T1000 (cell line): Measurements from ENCODE around the gene WNT3.
"Not testable (repeated sequence)": the region's sequence is repeated elsewhere in the genome, so short reads cannot be mapped to it uniquely, and the experiment has no call there.

Experiments
- DNase-seq: peaks from one replicate; lab custom pipeline; 2025; ENCODE audit warnings: mixed read lengths; lab: John Stamatoyannopoulos, UW

The WNT3 gene

DNA sequence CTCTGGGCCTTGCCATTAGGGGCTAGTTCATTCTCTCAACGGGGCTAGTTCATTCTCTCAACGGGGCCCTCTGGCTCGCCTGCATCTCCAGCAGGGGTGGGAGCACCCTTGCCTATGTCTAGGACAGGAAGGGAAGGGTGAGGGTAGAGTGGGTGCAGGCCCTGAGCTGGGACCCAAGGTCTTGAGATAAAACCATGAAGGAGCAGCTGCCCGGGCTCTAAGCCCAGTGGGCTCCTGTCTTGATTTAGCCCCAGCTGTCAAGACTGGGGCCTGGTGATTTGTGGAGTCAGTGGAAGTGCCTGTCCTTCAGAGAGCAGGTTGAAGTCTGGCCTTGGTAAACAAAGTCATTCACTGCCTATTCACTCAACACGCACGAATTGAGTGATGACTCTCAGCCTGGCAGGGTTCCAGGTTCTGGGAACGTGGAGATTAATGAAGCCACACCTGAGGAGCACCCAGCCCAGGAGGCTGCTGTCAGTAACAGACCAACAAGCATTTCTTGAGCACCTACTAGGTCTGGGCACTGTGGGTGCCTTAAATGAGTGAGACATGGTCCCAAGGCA is 35.4 kb downstream of the WNT3 start:
- no peak for DNase-seq

DNA sequence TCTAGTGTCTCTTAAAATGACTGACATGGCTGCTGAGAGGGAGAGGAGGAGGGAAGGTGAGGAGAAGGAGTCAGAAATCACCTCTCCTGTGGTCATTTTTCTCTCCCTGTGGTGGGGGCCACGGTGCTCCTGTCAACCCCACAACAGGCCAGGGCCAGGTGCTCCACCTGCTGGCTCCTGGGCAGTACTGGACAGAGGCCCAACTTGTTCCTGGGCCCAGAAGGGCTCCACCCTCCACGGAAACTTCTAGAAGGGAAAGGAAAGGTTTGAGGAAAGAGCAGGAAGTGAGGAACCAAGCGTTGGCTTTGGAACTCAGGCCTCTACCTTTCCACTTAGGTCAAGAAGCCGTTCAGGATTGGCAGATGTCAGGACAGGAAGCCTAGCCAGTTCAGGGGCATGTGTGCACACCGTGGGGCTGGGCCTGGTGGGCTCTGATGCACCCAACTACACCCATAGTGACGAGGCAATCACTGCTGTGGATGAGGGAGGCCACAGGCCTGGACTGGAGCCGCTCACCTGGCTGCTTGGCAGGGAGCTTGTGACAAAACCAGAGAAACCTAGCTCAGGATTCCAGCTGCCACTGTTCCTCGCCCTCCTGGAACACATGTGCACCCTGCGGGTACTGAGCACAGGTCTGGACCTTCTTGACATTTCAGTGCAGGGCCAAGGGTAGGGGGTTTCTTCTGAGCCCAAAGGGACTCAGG is 36.1 kb downstream of the WNT3 start:
- DNase-seq, result no peak

DNA sequence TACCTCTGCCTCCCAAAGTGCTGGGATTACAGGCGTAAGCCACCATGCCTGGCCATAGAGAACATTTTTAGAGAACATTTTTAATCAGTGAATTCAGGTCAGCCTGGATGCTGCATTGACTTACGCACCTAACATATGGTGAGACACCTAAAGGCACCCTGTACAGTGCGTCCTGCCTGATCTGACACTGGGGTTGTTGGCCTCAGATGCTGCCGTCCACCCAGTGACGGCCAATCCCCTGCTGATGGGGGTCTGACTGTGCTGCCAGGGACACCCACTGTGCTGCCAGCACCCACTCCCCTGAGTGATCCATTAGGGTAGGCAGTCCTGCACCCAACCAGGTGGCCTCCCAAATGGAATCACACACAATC is 38.5 kb downstream of the WNT3 start:
- no peak for DNase-seq

DNA sequence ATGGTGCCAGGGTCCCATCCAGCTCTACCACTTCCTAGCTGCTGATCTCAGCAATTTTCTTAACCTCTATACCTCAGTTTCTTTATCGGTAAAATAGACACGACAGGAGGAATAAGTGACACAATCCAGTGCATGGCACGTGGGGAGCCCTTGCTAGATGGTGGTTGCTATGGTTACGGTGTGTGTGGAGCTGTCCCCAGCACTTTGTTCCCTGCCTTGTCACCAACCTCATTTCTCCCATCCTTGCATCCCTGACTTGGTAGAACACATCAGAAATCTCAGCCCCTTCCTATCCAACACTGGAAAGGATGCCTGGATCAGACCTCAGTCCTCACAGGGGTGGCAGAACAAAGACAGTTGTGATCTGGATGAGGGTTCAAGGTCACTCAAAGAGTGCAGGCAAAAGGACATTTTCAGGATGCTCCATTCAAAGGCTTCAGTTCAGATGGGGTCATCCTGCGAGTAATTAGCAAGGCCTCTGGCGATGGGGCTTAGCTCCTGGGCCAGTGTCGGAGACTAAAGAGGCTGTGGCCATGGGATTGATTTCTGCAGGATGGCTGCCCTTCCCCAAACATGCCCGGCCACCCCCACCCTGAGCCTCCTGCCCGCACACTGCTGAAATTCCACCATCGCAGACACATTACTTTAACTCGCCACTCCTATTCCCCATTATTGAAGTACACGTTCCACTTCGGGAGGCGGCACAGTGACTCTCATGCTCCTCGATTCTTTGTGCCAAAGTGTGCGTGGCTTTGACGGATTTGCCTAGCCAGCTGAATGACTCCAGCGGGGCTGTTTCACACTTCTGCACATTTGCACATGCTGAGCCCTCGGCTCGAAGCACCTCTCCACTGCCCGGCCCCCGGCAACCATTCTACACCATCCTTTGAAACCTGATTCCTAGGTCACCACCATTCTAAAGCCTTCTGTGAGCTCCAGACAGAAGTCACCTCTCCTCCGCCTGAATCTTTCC is 40.3 kb downstream of the WNT3 start:
- DNase-seq, result no peak

DNA sequence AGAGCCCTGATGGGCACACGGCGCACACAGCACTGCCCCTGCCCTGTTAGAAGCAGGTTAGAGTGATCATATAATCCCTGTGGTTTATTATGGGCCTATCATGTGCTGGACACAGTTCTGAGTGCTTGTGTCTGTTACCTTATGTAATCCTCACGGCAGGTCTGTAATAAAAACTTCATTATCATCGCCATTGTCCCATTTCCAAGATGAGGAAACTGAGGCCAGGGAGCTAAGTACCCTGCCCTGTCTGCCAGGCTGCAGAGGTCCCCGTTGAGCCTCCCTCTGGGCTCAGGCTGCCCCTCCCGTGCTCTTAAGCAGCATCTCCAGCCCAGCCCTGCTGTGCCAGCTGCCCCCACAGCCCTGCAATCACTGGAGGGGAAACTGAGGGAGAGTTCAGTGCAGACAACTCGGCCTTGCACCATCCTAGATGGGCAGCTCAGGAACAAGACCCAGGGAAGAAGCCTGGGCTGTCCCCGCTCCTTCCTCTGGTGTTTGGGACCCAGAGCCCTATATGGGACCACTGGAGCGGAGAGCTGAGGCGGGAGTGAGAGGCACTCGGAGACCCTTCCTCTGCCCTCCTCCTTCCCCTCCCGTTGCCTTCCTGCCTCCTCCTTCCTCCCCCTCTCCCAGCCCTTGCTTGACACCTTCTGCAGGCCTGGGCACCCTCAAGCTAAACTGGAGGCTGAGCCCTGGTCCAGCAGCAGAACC is 42.0 kb downstream of the WNT3 start:
- no peak for DNase-seq

DNA sequence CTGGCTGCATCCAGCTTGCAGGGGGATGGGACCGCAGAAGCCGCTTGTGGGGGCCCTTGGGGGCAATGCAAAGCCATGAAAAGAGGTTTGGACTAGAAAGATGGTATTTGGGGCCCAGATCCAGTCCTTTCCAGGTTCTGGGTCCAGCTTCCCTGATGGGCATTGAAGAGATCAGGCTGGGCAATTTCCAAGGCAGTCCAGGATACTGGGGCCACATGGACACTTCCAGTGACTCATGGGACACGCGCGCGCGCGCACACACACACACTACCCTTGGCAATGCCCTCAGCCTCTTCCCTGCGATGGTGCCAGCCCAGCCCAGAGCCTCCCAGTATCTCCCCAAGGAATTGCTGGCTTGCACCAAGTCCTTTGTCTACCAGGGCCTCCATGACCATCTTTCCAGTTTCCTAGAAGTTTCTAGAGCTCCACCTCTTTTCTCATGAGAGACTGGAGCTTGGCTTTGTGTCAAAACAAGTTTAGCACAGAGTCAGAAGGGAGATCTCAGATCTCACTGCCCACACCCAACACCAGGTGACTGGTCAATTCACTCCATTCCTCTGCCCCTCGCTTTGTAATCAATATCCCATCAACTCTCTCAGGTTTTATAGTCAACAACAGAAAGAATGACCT is 44.3 kb downstream of the WNT3 start:
- DNase-seq, result no peak

DNA sequence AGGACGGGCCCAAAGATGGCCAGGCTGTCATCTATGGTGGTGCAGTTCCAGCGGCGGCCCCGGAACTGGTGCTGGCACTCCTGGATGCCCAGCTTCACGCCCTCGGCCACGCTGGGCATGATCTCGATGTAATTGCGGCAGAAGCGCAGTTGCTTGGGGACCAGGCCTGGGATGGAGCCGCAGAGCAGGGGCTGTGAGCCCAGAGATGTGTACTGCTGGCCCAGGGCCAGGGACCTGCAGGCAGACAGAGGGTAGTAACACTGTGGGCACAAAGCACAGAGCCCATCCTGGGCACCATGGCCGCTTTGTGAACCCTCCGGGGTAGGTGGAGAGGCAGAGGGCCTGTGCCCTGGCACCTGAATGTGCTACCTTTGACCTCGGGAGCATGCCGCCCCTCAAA is 44.8 kb downstream of the WNT3 start:
- DNase-seq, result no peak

DNA sequence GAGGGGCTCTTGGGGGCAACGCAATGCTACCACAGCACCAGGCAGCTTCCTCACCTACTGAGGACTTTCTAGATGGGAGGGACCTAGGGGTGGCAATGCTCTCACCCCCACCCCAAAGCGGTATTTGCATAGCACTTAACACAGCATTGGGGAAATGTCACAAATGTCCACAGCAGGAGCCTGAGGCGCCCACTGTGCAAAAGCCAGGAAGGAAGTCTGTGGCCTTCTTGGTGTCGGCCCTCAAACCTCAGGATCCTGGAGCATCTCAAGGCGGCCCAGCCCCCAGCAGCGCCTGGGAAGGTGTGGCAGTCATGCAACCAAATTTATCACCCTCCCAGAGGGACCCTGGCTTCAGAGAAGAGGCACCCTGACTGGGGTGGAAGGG is 45.3 kb downstream of the WNT3 start:
- DNase-seq, result no peak

DNA sequence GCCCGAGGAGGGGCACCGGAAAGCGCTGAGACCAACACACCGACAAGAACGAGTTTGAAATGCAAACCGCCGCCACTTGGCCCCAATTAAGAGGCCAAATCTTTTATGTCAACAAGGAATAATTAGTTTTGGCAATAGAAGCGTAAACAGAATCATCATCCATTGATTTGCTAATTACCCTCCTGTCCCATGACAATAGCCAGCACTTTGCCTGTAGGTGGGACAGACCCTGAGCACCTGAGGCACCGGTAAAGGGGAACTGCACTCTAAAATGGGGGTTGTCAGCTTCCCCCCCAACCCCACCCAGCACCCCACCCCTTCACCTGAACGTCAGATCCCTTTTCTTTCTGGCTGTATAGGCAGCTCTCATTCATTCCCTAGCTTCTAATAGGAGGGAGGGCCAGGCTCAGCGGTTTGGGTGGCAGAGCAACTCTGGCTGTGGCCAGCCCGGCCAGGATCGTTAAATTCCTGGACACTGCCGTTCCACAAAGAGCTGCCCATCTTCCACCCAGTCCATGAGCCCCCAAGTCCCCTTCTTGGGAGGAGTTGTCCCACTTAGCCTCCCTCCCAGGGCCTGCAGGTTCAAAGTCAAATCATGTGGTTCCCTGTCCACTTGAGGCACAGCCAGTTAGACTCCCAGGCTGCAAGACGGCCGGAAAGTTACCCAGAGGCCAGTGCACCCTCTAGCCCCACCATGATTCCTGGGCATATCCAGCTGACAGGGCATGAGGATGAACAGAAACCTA is 45.8 kb downstream of the WNT3 start:
- no peak for DNase-seq

DNA sequence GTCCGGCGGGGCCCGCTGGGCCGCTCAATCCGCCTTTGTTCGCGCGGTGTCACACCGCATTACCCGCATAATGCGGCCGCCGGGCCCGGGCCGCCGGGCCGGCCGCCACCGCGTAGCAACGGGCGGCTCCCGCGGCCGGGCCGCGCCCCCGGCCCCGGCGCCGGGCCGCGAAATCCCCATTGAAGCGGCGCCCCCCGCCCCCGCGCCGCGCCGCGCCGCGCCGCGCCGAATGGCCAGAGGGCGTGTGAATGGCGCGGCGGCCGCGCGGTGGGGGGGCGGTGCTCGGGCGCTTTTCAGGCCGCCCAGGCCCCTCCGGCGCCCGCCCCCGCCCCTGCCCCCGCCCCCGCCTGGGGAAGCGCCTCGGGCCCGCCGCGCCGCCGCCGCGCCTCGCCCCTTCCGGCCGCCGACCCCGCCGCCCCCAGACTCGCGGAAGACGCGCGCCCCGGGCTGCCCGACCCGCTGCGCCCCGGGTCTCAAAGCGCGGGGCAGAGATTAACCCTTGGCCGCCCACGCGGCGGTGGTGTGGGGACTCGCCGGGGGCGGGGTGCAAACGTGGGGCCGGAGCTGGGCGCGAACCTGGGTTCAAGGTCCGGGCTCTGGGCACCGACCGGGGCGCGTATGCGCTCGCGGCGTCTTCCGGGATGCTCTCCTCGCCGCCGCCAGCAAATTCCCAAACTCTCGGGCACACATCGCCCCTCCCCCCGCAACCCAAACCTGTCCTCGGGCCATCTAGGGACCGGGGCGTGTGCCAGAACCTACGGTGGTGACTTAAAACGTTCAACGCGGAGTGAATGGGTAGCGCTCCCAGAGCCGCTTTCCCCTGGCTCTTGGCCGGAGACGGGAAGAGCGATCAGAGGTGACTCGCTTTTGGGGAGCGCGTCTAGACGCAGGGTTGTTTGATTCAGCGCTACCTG is 46.7 kb downstream of the WNT3 start:
- DNase-seq, result no peak

DNA sequence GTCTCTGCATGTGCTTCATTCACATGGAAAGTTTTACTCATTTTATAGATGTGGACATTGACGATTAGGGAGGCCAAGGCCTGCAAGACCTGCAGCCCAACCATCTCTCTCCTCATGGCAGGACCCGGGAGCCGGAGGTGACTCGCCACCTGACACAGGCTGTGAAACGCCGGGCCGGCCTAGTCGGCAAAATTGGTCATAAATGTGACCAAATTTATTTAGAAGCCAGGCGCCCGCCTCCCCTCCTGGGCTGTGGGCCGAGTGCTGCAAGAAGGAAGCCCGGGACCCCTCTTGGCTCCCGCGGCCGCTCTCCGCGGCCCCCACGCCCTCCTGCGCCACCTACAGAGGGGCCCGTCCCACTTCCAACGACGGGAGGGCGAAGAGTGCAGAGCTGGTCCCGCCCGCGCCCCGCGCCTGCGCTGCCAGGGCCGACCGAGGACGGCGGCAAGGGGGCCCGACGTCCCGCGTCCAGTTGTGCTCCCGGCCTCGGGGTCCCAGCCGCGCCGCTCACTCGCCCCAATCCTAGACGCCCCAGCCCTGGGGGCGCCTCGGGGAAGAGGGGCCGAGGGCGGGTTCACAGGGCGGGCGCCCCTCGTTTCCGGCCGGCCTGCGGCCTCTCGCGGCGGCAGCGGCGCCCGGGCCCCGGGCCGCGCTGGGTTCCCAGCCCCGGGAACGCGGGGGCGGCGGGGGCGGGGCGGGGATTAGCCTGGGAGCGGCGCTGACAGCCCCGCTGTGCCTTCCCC is 47.5 kb downstream of the WNT3 start:
- DNase-seq, result peak; percentile 45

DNA sequence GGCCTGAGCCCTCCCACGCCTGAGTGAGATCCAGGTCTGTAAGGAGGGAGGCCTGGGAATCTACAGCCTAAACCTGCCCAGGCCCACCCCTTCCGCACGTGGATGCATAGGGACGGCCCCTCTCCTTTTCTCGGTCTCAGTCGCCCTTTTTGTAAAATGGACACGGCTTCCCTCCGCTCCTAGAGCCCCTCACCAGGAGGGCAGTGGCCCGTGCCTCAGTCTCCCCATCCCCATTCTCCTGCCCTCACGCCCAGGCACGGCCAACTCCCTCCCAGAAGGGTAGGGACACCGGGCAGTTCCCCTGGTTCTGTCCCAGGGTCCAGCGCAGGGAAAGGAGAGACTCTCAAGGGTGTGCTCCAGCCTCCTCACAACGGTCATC is 48.1 kb downstream of the WNT3 start:
- no peak for DNase-seq

DNA sequence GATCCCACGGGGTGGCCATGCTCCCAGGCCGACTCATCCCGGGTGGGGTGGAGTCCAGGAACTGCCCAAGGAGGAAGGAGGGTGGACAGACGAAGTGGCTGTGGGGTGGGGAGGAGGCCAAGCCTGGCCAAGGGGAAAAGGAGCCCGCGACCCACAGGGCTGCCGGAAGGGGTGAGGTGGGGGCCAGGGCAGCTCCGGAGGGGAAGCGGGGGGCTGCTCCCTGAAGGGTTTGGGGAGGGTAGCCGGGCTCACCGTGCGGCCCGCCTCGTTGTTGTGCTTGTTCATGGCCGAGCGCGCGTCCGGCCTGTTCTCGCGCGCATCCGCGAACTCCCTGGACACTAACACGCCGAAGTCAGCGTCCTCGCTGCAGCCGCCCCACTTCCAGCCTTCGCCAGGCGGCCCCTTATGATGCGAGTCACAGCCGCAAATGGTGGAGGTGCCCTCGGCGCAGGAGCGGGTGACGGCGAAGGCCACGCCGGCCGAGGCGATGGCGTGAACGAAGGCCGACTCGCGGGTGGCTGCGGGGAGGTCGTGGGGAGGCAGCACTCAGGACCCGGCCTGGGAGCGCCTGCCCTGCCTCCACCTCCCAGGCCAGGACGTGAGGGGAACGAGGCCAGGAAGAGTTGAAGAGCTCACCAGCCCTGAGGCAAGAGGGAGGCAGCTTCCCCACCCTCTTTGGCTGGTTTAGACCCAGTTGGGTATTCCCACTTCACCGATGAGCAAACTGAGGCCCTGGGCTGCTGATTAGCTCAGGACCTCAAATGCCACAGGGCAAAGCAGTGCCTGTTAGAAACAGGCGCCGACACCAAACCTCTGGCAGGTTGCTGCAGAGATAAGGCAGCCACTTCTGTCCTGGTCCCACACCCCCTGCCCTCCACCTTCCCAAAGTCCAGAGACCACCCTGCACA is 48.7 kb downstream of the WNT3 start:
- no peak for DNase-seq

DNA sequence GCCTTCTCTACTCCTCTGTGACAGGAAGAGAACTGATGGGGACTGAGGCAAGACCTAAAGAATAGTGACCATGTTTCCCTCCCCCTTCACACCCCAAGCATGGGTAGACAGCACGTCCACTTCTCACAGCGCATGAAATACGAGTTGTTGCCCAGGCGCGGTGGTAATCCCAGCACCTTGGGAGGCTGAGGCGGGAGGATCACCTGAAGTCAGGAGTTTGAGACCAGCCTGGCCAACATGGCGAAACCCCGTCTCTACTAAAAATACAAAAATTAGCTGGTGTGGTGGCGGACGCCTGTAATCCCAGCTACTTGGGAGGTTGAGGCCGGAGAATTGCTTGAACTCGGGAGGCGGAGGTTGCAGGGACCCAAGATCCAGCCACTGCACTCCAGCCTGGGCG is 49.6 kb downstream of the WNT3 start:
- not testable (repeated sequence) for DNase-seq

DNA sequence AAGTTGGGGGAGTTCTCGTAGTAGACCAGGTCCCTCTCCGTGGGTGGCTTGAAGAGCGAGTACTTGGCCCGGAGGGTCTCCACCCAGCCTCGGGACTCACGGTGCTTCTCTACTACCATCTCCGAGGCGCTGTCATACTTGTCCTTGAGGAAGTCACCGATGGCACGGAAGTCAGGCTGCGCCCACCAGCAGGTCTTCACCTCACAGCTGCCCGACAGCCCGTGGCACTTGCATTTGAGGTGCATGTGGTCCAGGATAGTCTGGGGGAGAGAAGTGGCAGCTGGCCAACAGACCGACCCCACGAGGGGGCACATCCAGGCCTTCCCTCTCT is 50.0 kb downstream of the WNT3 start:
- DNase-seq, result no peak

DNA sequence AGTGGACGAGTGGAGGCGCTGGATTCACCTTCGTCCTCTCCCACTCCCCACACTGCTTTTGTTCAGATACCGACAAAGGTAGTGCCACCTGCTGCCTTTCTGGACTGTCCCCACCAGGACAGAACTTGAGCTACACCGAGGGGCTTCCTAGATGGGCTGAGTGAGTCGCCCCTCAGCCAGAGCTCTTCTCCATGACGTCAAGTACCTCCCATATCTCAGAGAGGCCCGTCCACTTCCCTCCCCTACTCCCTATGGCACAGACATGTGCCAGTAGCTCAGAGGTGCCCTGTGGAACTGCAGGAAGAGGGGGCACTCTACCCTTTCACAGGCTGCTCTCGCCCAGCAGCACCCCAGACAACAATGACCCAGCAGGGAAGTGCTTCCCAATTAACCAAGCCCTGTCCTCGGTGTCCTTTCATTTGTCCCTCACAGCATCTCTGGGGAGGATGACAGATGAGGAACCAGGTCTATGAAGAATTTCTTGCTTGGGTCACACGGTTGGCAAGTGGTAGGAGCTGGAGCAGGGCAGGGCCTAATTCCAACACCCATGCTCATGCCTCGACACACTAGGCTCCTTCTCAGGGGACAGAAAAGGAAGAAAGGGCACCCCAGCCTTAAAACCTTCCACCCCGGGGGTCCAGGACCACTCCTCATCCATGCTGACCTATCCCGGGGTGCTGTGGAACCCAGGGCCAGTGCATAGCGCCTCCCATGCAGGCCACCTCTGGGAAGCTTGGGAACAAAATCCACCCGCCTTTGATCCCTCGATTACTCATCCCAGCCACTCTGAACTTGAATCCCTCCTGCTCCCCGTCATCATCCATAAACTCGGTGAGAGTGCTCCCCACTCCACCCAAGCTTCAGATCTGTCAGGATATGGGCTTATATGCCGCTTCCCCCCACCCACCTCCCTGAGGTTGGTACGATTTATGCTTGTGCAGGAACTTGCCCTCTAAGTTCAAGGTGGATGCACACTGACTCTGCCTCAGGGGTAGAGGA is 51.7 kb downstream of the WNT3 start:
- no peak for DNase-seq

DNA sequence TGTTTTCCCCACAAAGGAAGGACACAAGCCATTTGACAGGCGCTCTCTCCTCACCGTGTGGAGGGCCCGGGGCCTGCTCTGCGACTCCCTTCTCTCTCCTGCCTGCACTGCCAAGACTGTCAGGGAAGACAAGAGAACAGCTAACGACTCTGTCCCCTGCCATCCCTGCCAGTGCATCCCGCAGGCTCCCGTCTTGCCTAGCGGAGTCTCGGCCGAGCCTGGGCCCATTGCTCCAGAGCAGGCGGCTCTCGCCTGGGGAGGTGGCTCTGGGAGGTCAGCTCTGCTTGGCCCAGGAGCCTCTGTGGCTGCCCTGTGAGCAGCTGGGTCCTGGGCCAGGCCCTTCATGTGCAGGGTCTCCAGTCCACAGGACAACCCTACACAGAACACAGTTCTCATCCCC is 53.0 kb downstream of the WNT3 start:
- no peak for DNase-seq
